ENCODE data around the gene RNASE9.

- TF ChIP-seq REST (IDR thresholded peaks at IDR 0.05; ENCODE audit: unreplicated experiment) = no peak
- no peak for TF ChIP-seq CTCF (conservative IDR thresholded peaks at IDR 0.05; ENCODE audit: low read depth in 2 of 2)
- TF ChIP-seq EZH2phosphoT487 (IDR thresholded peaks at IDR 0.05; ENCODE audit: unreplicated experiment) = no peak
- TF ChIP-seq EZH2 (IDR thresholded peaks at IDR 0.05; ENCODE audit: low read depth, unreplicated experiment) = no peak
- no peak for TF ChIP-seq ZNF114 (CRISPR knock-in tag; IDR thresholded peaks at IDR 0.05)
- TF ChIP-seq, protein P1, sequence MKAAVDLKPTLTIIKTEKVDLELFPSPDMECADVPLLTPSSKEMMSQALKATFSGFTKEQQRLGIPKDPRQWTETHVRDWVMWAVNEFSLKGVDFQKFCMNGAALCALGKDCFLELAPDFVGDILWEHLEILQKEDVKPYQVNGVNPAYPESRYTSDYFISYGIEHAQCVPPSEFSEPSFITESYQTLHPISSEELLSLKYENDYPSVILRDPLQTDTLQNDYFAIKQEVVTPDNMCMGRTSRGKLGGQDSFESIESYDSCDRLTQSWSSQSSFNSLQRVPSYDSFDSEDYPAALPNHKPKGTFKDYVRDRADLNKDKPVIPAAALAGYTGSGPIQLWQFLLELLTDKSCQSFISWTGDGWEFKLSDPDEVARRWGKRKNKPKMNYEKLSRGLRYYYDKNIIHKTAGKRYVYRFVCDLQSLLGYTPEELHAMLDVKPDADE (IDR thresholded peaks at IDR 0.05) = no peak
- TF ChIP-seq POLR2AphosphoS5 (IDR thresholded peaks at IDR 0.05; ENCODE audit: low read depth) = no peak
- TF ChIP-seq STAT1 (IDR thresholded peaks at IDR 0.05; ENCODE audit: unreplicated experiment) = no peak
- TF ChIP-seq JUNB (IDR thresholded peaks at IDR 0.05; ENCODE audit: unreplicated experiment) = no peak
- TF ChIP-seq CREB1 (CRISPR knock-in tag; IDR thresholded peaks at IDR 0.05; ENCODE audit: low read depth) = no peak
Measured at GRCh38 chr14:20559461-20559904, 1.4 kb downstream of the RNASE9 start.

Measured in GM23338 (cell line).